Keratinocyte (primary cell): ENCODE data around the gene DHRS12.

ENCODE experiments used
- CTCF ChIP-seq, 3 experiments: IDR thresholded peaks in 1 of 3; conservative IDR thresholded peaks in 1 of 3; optimal IDR thresholded peaks in 1 of 3; 2 replicates in 2 of 3; 3 replicates in 1 of 3; pipeline versions ENCODE3 to v1.5.1; 2011; ENCODE audit warnings: low read length in 3 of 3, mild to moderate bottlenecking in 3 of 3, moderate library complexity in 2 of 3, control low read depth in 1 of 3, inconsistent platforms in 1 of 3; ENCODE audit not compliant: insufficient read depth in 2 of 3; ENCODE audit errors: extremely low read depth in 1 of 3
- EZH2 ChIP-seq: IDR thresholded peaks from one replicate; pipeline ENCODE4 v1.6.1; 2012; ENCODE audit warnings: inconsistent platforms, mild to moderate bottlenecking, low read length, moderate library complexity

- TF ChIP-seq CTCF (optimal IDR thresholded peaks at IDR 0.05 in 1 of 3, IDR thresholded peaks at IDR 0.05 in 1 of 3, conservative IDR thresholded peaks at IDR 0.05 in 1 of 3; ENCODE audit: extremely low read depth in 1 of 3, insufficient read depth in 2 of 3, low read length in 3 of 3) (no peak), EZH2 (no peak)
Observed at GRCh38 chr13:51726446-51727193, 77.3 kb downstream of the DHRS12 start.
